Kidney (tissue), 14 donors: ENCODE data around the gene KLHL6. TPM values are rescaled to one million over a fixed set of nuclear protein-coding genes. Genes with fewer than 3 reads are reported as not detected.

Source experiments
- DNase-seq, 5 donors: peaks; one replicate each; pipeline ENCODE4 v3.0.0-alpha.2; 2013 to 2020
- FAIRE-seq: peaks from 2 replicates; lab custom pipeline; 2012; peaks lifted over from hg19 to GRCh38; lab: Jason Lieb, UNC
- H3K27ac ChIP-seq, 2 donors: one replicate each; pipeline ENCODE4 v1.7.0; 2013; ENCODE audit warnings: low read depth in 2 of 2, low read length in 2 of 2, inconsistent platforms in 1 of 2
- H3K27me3 ChIP-seq: one replicate; pipeline ENCODE4 v1.7.1; 2013; ENCODE audit warnings: low read length, inconsistent platforms; ENCODE audit not compliant: control insufficient read depth, insufficient read depth
- H3K36me3 ChIP-seq, 3 donors: one replicate each; pipeline versions ENCODE4 v1.7.0 to v1.7.1; 2013; ENCODE audit warnings: low read length in 3 of 3, control low read depth in 1 of 3, inconsistent platforms in 1 of 3; ENCODE audit not compliant: insufficient read depth in 3 of 3, control insufficient read depth in 2 of 3
- H3K4me1 ChIP-seq, 3 donors: one replicate each; pipeline versions ENCODE4 v1.7.0 to v1.7.1; 2013; ENCODE audit warnings: low read length in 3 of 3, inconsistent platforms in 1 of 3, low read depth in 1 of 3; ENCODE audit not compliant: control insufficient read depth in 2 of 3, insufficient read depth in 2 of 3
- H3K4me3 ChIP-seq, 3 donors: one replicate each; pipeline versions ENCODE4 v1.7.0 to v1.8.1; 2013; ENCODE audit warnings: low read length in 3 of 3, control low read depth in 1 of 3, inconsistent platforms in 1 of 3
- H3K9ac ChIP-seq, 3 donors: one replicate each; pipeline versions ENCODE4 v1.7.0 to v1.7.1; 2013; ENCODE audit warnings: low read length in 3 of 3, control low read depth in 1 of 3, inconsistent platforms in 1 of 3
- H3K9me3 ChIP-seq, 3 donors: one replicate each; pipeline versions ENCODE4 v1.7.0 to v1.7.1; 2013; ENCODE audit warnings: low read length in 3 of 3, control low read depth in 1 of 3, inconsistent platforms in 1 of 3; ENCODE audit not compliant: control insufficient read depth in 2 of 3, insufficient read depth in 1 of 3
- intact Hi-C: fragments of 100-400 bp; cut with DNase I; formaldehyde crosslinking; loops from one replicate; pipeline ENCODE4 v1.11.1; 2022
- polyA plus RNA-seq: library from polyadenylated mRNA; stranded (reverse); fragments of 350-450 nt; fragmentation: Illumina TruSeq; extraction: RNeasy Lipid Tissue Mini Kit (QIAGEN cat#74804); gene quantifications from one replicate; pipeline ENCODE4 v1.2.3, GENCODE V29; 2014; ENCODE audit warnings: low read depth, low replicate concordance; ENCODE audit not compliant: insufficient read depth
- total RNA-seq: library from RNA; stranded (reverse); fragmentation: NEBNext Ultra II Directional; extraction: Animal tissue kit (Norgen Biotek cat#: 25700); gene quantifications from one replicate; pipeline ENCODE4 v1.2.1, GENCODE V29; 2021
- TF ChIP-seq, protein P1 (sequence below): IDR thresholded peaks from 3 replicates; pipeline ENCODE4 v1.5.1; 2012; ENCODE audit warnings: mild to moderate bottlenecking, moderate library complexity, borderline replicate concordance; ENCODE audit not compliant: insufficient read depth; ENCODE audit errors: extremely low read depth
- donor health status: control.
- donor health status: control.
- donor health status: control.
- donor health status: control.
- donor health status: control.
- donor health status: DM: yes; HTN: yes; CAD: no.
- donor health status: Normal renal cell carcinoma (clear cell type).

KLHL6 gene
- total and polyA plus RNA-seq, 2 donors from 2014 or later = 0.37 to 9.8 TPM

DNA sequence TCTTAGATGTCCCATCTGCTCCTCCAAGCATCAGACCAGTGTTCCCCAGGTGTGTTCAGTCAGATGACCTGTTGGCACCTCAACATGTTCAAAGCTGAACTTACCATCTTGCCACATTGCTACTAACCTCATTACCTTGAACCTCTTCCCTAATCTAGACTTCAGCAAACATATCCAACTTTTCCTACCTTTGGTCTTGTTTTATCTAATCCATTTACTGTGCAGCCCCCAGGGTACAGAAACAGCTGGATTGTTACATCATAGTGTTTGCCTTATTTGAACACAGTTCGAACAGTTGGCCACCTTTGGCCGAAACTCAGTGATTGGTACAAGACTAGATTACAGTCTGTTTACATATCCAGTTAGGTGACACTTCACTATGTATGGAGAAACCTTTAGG is 91.0 kb downstream of the KLHL6 start:
- TF ChIP-seq, protein P1, sequence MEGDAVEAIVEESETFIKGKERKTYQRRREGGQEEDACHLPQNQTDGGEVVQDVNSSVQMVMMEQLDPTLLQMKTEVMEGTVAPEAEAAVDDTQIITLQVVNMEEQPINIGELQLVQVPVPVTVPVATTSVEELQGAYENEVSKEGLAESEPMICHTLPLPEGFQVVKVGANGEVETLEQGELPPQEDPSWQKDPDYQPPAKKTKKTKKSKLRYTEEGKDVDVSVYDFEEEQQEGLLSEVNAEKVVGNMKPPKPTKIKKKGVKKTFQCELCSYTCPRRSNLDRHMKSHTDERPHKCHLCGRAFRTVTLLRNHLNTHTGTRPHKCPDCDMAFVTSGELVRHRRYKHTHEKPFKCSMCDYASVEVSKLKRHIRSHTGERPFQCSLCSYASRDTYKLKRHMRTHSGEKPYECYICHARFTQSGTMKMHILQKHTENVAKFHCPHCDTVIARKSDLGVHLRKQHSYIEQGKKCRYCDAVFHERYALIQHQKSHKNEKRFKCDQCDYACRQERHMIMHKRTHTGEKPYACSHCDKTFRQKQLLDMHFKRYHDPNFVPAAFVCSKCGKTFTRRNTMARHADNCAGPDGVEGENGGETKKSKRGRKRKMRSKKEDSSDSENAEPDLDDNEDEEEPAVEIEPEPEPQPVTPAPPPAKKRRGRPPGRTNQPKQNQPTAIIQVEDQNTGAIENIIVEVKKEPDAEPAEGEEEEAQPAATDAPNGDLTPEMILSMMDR = no peak
- Histone ChIP-seq H3K36me3 (no peaks in the 10 kb centered on the region), H3K27ac (no peak overlapping the region), H3K4me1 (no peaks in the 10 kb centered on the region), H3K9me3 (no peaks in the 10 kb centered on the region), H3K9ac (no peak overlapping the region), H3K4me3 (no peak overlapping the region), H3K27me3 (no peaks in the 10 kb centered on the region)
- no peak for DNase-seq
- FAIRE-seq = no peak
- intact Hi-C loops = loop anchor here (10.0 kb wide), 1 partner anchor 300 kb away; no protein-coding TSS in a partner anchor

DNA sequence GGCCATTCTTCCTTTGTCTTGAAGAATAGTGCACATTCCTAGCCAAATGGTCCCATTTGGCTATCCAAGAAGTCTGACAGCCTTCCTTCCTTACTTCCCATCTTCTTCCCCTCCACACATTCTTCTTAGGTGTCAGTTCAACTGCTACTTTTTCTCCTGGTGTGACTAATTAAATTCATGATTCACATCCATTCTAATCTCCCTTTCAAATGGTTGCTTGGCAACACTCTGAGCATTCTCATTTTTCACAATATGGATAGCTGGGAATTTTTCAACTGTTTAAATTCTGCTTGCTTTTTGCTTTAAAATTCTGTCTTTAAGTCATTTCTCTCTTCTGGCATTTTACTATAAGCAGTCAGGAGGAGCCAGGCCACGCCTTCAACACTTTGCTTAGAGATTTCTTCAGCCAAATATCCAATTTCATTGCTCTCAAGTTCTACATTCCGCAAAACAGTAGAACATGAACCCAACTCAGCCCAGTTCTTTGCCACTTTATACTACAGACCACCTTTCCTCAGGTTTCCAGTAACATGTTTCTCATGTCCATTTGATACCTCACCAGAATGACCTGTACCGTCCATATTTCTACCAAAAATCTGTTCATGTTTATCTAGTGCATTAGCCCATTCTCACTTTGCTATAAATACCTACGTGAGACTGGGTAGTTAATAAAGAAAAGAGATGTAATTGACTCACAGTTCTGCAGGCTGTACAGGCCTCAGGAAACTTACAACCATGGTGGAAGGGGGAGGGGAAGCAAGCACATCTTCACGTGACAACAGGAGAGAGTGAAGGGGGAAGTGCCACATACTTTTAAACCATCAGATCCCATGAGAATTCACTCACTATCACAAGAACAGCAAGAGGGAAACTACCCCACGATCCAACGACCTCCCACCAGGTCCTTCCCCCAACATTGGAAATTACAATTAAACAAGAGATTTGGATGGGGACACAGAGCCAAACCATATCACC is 95.1 kb downstream of the KLHL6 start:
- H3K27ac ChIP-seq = no peak overlapping the region
- TF ChIP-seq, protein P1 = no peak
- H3K4me3 ChIP-seq = no peak overlapping the region
- no peaks in the 10 kb centered on the region for H3K4me1 ChIP-seq
- H3K9me3 ChIP-seq = no peaks in the 10 kb centered on the region
- no peaks in the 10 kb centered on the region for H3K27me3 ChIP-seq
- FAIRE-seq (no peak), DNase-seq (no peak)
- intact Hi-C loops = loop anchor here (10.0 kb wide), 1 partner anchor 304 kb away; no protein-coding TSS in a partner anchor
- H3K36me3 ChIP-seq = peaks cover 0 to under 1% (median 0%) of the 10 kb centered on the region in 3 donors
- no peak overlapping the region for H3K9ac ChIP-seq

DNA sequence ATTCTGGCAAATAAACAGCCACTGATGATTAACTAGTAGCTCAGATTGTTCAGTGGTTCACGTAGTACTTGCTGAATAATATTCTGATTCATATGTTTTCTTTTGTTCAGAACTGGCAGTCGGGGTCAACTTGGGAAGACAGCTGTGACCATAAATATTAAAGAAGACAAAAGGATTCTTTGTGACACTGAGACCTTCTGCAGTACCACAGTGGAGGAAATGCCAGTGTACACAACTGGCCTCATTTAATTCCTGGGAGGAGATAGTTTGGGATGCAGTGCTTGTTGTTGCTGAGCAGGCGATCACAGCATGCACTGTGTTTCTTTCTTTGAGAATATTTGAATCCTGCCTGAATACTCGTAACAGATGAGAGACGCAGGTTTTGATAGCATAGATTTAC is 100.4 kb downstream of the KLHL6 start:
- FAIRE-seq (no peak), DNase-seq (no peak)
- Histone ChIP-seq H3K4me1 (no peaks in the 10 kb centered on the region), H3K4me3 (no peak overlapping the region), H3K9me3 (no peaks in the 10 kb centered on the region), H3K27ac (no peak overlapping the region), H3K9ac (no peak overlapping the region), H3K27me3 (no peaks in the 10 kb centered on the region), H3K36me3 (peaks cover 0 to 10% (median 0%) of the 10 kb centered on the region in 3 donors)
- intact Hi-C loops = no loop called here
- TF ChIP-seq, protein P1 = no peak
